HL-60 (cell line): Measurements from ENCODE around the gene CACNA2D3.

ENCODE experiments used
- CTCF ChIP-seq: IDR thresholded peaks from one replicate; pipeline ENCODE4 v1.5.1; 2011; ENCODE audit warnings: low read length, control low read depth, inconsistent platforms; ENCODE audit not compliant: insufficient read depth
- POLR2AphosphoS5 ChIP-seq: IDR thresholded peaks from 2 replicates; pipeline ENCODE4 v1.6.1; 2012; ENCODE audit warnings: low read depth
- SPI1 ChIP-seq: IDR thresholded peaks from 2 replicates; pipeline ENCODE4 v1.6.1; 2012; ENCODE audit warnings: low read depth, mild to moderate bottlenecking, borderline replicate concordance
- TF ChIP-seq, protein P1 (sequence below): IDR thresholded peaks from 2 replicates; pipeline ENCODE4 v1.6.1; 2012; ENCODE audit warnings: low read depth; ENCODE audit not compliant: insufficient replicate concordance

GRCh38 chr3:55059027-55059629 lies 936.8 kb downstream of the CACNA2D3 start:
- no peak for TF ChIP-seq SPI1
- TF ChIP-seq CTCF, result no peak
- no peak for TF ChIP-seq POLR2AphosphoS5
- TF ChIP-seq, protein P1, sequence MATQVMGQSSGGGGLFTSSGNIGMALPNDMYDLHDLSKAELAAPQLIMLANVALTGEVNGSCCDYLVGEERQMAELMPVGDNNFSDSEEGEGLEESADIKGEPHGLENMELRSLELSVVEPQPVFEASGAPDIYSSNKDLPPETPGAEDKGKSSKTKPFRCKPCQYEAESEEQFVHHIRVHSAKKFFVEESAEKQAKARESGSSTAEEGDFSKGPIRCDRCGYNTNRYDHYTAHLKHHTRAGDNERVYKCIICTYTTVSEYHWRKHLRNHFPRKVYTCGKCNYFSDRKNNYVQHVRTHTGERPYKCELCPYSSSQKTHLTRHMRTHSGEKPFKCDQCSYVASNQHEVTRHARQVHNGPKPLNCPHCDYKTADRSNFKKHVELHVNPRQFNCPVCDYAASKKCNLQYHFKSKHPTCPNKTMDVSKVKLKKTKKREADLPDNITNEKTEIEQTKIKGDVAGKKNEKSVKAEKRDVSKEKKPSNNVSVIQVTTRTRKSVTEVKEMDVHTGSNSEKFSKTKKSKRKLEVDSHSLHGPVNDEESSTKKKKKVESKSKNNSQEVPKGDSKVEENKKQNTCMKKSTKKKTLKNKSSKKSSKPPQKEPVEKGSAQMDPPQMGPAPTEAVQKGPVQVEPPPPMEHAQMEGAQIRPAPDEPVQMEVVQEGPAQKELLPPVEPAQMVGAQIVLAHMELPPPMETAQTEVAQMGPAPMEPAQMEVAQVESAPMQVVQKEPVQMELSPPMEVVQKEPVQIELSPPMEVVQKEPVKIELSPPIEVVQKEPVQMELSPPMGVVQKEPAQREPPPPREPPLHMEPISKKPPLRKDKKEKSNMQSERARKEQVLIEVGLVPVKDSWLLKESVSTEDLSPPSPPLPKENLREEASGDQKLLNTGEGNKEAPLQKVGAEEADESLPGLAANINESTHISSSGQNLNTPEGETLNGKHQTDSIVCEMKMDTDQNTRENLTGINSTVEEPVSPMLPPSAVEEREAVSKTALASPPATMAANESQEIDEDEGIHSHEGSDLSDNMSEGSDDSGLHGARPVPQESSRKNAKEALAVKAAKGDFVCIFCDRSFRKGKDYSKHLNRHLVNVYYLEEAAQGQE, result no peak
